Trophoblast cell (in vitro differentiated cells and primary cell): ENCODE measurements around the gene PNMA6E.
"Not testable (repeated sequence)": the region's sequence is repeated elsewhere in the genome, so short reads cannot be mapped to it uniquely, and the experiment has no call there.

ENCODE experiments used
- DNase-seq, 2 donors: peaks; one replicate each; pipeline ENCODE4 v3.0.0-alpha.2; 2016
- H2AFZ ChIP-seq: 2 replicates; pipeline ENCODE4 v1.6.1; 2013; ENCODE audit warnings: low read length, moderate library complexity, mild to moderate bottlenecking; ENCODE audit not compliant: insufficient read depth, poor library complexity
- H2AK5ac ChIP-seq: 2 replicates; pipeline ENCODE4 v1.6.1; 2013; ENCODE audit warnings: mild to moderate bottlenecking, low read length
- H2BK120ac ChIP-seq: 2 replicates; pipeline ENCODE4 v1.6.1; 2013; ENCODE audit warnings: low read length, mild to moderate bottlenecking, moderate library complexity; ENCODE audit not compliant: insufficient read depth, poor library complexity
- H2BK12ac ChIP-seq: 2 replicates; pipeline ENCODE4 v1.6.1; 2013; ENCODE audit warnings: mild to moderate bottlenecking, low read length, moderate library complexity
- H2BK5ac ChIP-seq: 2 replicates; pipeline ENCODE4 v1.6.1; 2013; ENCODE audit warnings: low read length, low read depth, moderate library complexity, mild to moderate bottlenecking; ENCODE audit not compliant: poor library complexity
- H3K14ac ChIP-seq: 2 replicates; pipeline ENCODE4 v1.6.1; 2013; ENCODE audit warnings: mild to moderate bottlenecking, low read length
- H3K18ac ChIP-seq: 2 replicates; pipeline ENCODE4 v1.6.1; 2013; ENCODE audit warnings: mild to moderate bottlenecking, low read length
- H3K23ac ChIP-seq: 2 replicates; pipeline ENCODE4 v1.6.1; 2013; ENCODE audit warnings: low read length
- H3K27ac ChIP-seq: 2 replicates; pipeline ENCODE4 v1.5.1; 2013; ENCODE audit warnings: low read depth, mild to moderate bottlenecking, inconsistent platforms, low read length, moderate library complexity
- H3K27me3 ChIP-seq: 2 replicates; pipeline ENCODE4 v1.6.1; 2013; ENCODE audit warnings: inconsistent platforms, mild to moderate bottlenecking, low read length, moderate library complexity; ENCODE audit not compliant: insufficient read depth
- H3K36me3 ChIP-seq, 2 experiments: 1 replicate in 1 of 2; 2 replicates in 1 of 2; pipeline ENCODE4 v1.6.1; 2013; ENCODE audit warnings: low read length in 2 of 2, mild to moderate bottlenecking in 2 of 2, moderate library complexity in 1 of 2; ENCODE audit not compliant: insufficient read depth in 2 of 2, control insufficient read depth in 1 of 2
- H3K4ac ChIP-seq: 2 replicates; pipeline ENCODE4 v1.6.1; 2013; ENCODE audit warnings: low read depth, mild to moderate bottlenecking, low read length, moderate library complexity
- H3K4me1 ChIP-seq, 2 experiments: 1 replicate in 1 of 2; 2 replicates in 1 of 2; pipeline ENCODE4 v1.6.1; 2013; ENCODE audit warnings: low read length in 2 of 2, mild to moderate bottlenecking in 2 of 2, moderate library complexity in 1 of 2; ENCODE audit not compliant: insufficient read depth in 2 of 2, control insufficient read depth in 1 of 2
- H3K4me2 ChIP-seq: 2 replicates; pipeline ENCODE4 v1.6.1; 2013; ENCODE audit warnings: inconsistent platforms, mild to moderate bottlenecking, low read length, moderate library complexity
- H3K4me3 ChIP-seq: 2 replicates; pipeline ENCODE4 v1.5.1; 2013; ENCODE audit warnings: mild to moderate bottlenecking, low read depth, low read length, inconsistent platforms
- H3K79me1 ChIP-seq: one replicate; pipeline ENCODE4 v1.6.1; 2013; ENCODE audit warnings: low read length
- H3K79me2 ChIP-seq: 2 replicates; pipeline ENCODE4 v1.6.1; 2013; ENCODE audit warnings: low read length, mild to moderate bottlenecking; ENCODE audit not compliant: control insufficient read depth, insufficient read depth, poor library complexity
- H3K9ac ChIP-seq: 2 replicates; pipeline ENCODE4 v1.6.1; 2013; ENCODE audit warnings: mild to moderate bottlenecking, low read length
- H3K9me3 ChIP-seq: 2 replicates; pipeline ENCODE4 v1.6.1; 2013; ENCODE audit warnings: low read depth, mild to moderate bottlenecking, control low read depth, inconsistent platforms, low read length; ENCODE audit not compliant: insufficient read depth
- H4K12ac ChIP-seq: 2 replicates; pipeline ENCODE4 v1.6.1; 2013; ENCODE audit warnings: low read depth, mild to moderate bottlenecking, low read length, moderate library complexity
- H4K8ac ChIP-seq: 2 replicates; pipeline ENCODE4 v1.6.1; 2013; ENCODE audit warnings: low read depth, mild to moderate bottlenecking, low read length, moderate library complexity
- H4K91ac ChIP-seq: one replicate; pipeline ENCODE4 v1.6.1; 2013; ENCODE audit warnings: low read depth, mild to moderate bottlenecking, low read length, moderate library complexity
- WGBS: extraction: QIAGEN DNeasy Blood & Tissue Kit; methylation state at CpG from one replicate; pipeline ENCODE4 v1.1.7; 2013; ENCODE audit warnings: missing lambda C conversion rate; ENCODE audit not compliant: insufficient read length, insufficient coverage; ENCODE audit errors: extremely low coverage; 5-methylcytosine and 5-hydroxymethylcytosine counted together

Gene PNMA6E

GRCh38 chrX:153384973-153385372, 16.2 kb downstream of the PNMA6E start:
- H3K23ac ChIP-seq, H3K4ac ChIP-seq, H3K79me2 ChIP-seq, H3K27me3 ChIP-seq, H2BK12ac ChIP-seq, H3K36me3 ChIP-seq, H3K4me3 ChIP-seq, H3K27ac ChIP-seq, H3K79me1 ChIP-seq, H3K14ac ChIP-seq, H3K9ac ChIP-seq, H2AK5ac ChIP-seq, H4K91ac ChIP-seq, H3K18ac ChIP-seq, H4K8ac ChIP-seq, H4K12ac ChIP-seq, H2BK5ac ChIP-seq, H2AFZ ChIP-seq, H2BK120ac ChIP-seq, H3K4me1 ChIP-seq, H3K4me2 ChIP-seq, DNase-seq: not testable (repeated sequence)
- H3K9me3 ChIP-seq: peaks cover 17% of the 10 kb centered on the region
- WGBS: no CpG with 5 or more reads among the region's 2 CpGs

GRCh38 chrX:153384390-153384789, 16.8 kb downstream of the PNMA6E start:
- Histone ChIP-seq H2AK5ac (no peak overlapping the region), H3K27me3 (no peaks in the 10 kb centered on the region), H2BK5ac (no peak overlapping the region), H4K8ac (no peak overlapping the region), H2AFZ (no peak overlapping the region), H3K27ac (no peak overlapping the region), H3K79me2 (no peaks in the 10 kb centered on the region), H3K4me1 (no peaks in the 10 kb centered on the region), H2BK12ac (no peak overlapping the region), H2BK120ac (no peak overlapping the region), H3K4me3 (no peak overlapping the region), H3K18ac (no peak overlapping the region), H3K9me3 (peaks cover 12% of the 10 kb centered on the region), H3K79me1 (no peaks in the 10 kb centered on the region), H3K14ac (no peak overlapping the region), H4K91ac (no peak overlapping the region), H3K4me2 (no peak overlapping the region), H4K12ac (no peak overlapping the region), H3K36me3 (no peaks in the 10 kb centered on the region), H3K9ac (no peak overlapping the region), H3K4ac (no peak overlapping the region), H3K23ac (no peak overlapping the region)
- WGBS: no CpG with 5 or more reads among the region's 6 CpGs
- DNase-seq: no peak

DNA sequence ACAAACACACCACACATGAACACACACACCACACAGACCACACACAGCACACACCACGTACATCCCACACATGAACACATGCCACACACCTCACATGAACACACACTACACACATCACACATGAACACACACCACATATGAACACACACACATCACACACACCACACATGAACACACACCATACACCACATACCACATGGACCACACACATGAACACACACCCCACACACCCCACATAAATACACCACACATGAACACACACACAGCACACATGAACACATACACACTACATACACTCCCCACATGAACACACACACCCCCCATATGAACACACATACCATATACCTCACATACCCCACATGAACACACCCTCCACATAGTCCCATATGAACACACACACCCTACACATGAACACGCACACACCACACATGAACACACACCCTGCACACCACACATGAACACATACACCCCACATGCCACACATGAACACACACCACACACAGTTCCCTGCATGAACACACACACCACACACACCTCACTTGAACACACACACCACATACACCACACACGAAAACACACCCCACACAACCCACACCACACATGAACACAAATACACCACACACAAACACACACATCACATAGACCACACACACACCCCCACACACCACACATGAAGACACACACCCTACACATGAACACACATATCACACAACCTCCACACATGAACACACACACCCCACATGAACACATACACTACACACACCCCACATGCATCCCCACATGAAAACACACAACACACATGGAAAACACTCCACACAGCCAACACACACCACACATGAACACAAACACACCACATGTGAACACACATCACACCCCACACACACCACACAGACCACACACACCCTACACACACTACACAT, 18.3 kb downstream of the PNMA6E start:
- Histone ChIP-seq H3K9me3 (peaks cover 11% of the 10 kb centered on the region), H3K4me3 (no peak overlapping the region), H3K18ac (no peak overlapping the region), H3K27me3 (no peaks in the 10 kb centered on the region), H4K8ac (no peak overlapping the region), H3K4me2 (no peak overlapping the region), H3K79me1 (no peaks in the 10 kb centered on the region), H4K91ac (no peak overlapping the region), H4K12ac (no peak overlapping the region), H3K36me3 (no peaks in the 10 kb centered on the region), H3K27ac (no peak overlapping the region), H2AFZ (no peak overlapping the region), H3K14ac (no peak overlapping the region), H2AK5ac (no peak overlapping the region), H2BK120ac (no peak overlapping the region), H3K23ac (no peak overlapping the region), H3K79me2 (no peaks in the 10 kb centered on the region), H2BK12ac (no peak overlapping the region), H3K9ac (no peak overlapping the region), H3K4me1 (no peaks in the 10 kb centered on the region), H2BK5ac (no peak overlapping the region), H3K4ac (no peak overlapping the region)
- 100% methylated on average over 1 of the region's 3 CpGs for WGBS
- no peak for DNase-seq

DNA sequence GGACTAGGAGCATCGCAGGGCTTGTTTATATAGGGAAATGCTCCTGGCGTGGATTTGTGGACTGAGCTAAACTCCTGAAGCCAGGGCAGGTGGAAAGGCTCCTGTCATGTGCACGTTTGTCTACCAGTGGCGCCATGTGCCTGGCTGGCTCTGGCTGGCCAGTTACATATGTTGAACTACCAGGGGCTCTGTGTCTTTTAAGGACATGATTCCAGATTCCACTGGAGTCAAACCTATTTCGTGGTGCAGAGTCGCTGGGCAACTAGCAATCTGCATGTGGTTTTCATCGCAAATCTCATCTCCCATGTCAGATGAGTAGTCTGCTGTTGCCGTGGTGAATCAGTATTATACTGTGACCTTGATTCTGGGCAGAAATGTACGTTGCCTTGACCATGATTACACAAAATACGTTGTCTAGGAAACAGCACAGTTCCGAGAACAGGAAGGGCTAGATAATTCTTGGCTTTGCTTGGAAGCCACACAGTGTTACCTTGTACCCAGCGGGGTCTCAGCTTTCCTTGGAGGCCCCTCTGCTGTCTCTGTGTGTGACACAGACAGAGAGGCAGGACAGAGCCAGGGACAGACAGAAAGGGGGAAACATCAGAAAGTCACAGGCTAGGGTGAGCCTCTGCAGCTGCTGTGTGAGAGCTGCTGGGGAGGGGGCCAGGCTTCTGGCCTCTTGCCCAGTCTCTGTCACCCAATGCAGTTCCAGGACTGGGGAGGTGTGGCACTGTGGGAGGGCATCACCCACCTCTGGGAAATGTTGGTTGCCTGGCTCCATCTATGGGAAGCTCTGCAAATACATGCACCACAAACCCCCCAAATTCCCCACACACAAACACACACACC, 19.2 kb downstream of the PNMA6E start:
- no peak overlapping the region for H2BK5ac ChIP-seq
- no peak overlapping the region for H3K4me3 ChIP-seq
- no peak overlapping the region for H4K12ac ChIP-seq
- no peak overlapping the region for H3K9ac ChIP-seq
- no peaks in the 10 kb centered on the region for H3K79me2 ChIP-seq
- H3K27me3 ChIP-seq: no peaks in the 10 kb centered on the region
- H4K8ac ChIP-seq: no peak overlapping the region
- H2BK120ac ChIP-seq: no peak overlapping the region
- no peak overlapping the region for H3K14ac ChIP-seq
- H2AFZ ChIP-seq: no peak overlapping the region
- WGBS: no CpG with 5 or more reads among the region's 12 CpGs
- H3K79me1 ChIP-seq: no peaks in the 10 kb centered on the region
- DNase-seq: peak in 1 of 2 donors; percentile 20
- H3K27ac ChIP-seq: no peak overlapping the region
- H3K23ac ChIP-seq: no peak overlapping the region
- H2AK5ac ChIP-seq: no peak overlapping the region
- H3K4ac ChIP-seq: no peak overlapping the region
- no peaks in the 10 kb centered on the region for H3K36me3 ChIP-seq
- H2BK12ac ChIP-seq: no peak overlapping the region
- H4K91ac ChIP-seq: no peak overlapping the region
- H3K9me3 ChIP-seq: peaks cover 11% of the 10 kb centered on the region
- no peaks in the 10 kb centered on the region for H3K4me1 ChIP-seq
- no peak overlapping the region for H3K18ac ChIP-seq
- no peak overlapping the region for H3K4me2 ChIP-seq
